Astrocyte (in vitro differentiated cells and primary cell): ENCODE data around the gene LRRTM3. TPM values are rescaled to one million over a fixed set of nuclear protein-coding genes. Genes with fewer than 3 reads are reported as not detected.

ENCODE experiments used
- DNase-seq: peaks from one replicate; pipeline ENCODE4 v3.0.0-alpha.2; 2010; ENCODE audit warnings: low read depth
- FAIRE-seq: peaks from 2 replicates; lab custom pipeline; 2011; peaks lifted over from hg19 to GRCh38; lab: Jason Lieb, UNC
- H2AFZ ChIP-seq: 2 replicates; pipeline ENCODE4 v1.6.0; 2012; ENCODE audit warnings: low read depth, low read length, inconsistent platforms
- H3K27ac ChIP-seq: 2 replicates; pipeline ENCODE4 v1.5.1; 2011; ENCODE audit warnings: low read depth, low read length, inconsistent platforms
- H3K27me3 ChIP-seq: 2 replicates; pipeline ENCODE4 v1.6.0; 2011; ENCODE audit warnings: low read length, inconsistent platforms; ENCODE audit not compliant: insufficient read depth
- H3K36me3 ChIP-seq: 2 replicates; pipeline ENCODE4 v1.5.1; 2011; ENCODE audit warnings: low read length, inconsistent platforms; ENCODE audit not compliant: insufficient read depth
- H3K4me1 ChIP-seq: 2 replicates; pipeline ENCODE4 v1.5.1; 2011; ENCODE audit warnings: low read length, inconsistent platforms; ENCODE audit not compliant: insufficient read depth
- H3K4me2 ChIP-seq: 2 replicates; pipeline ENCODE4 v1.6.0; 2012; ENCODE audit warnings: low read length, inconsistent platforms
- H3K4me3 ChIP-seq: 2 replicates; pipeline ENCODE4 v1.5.1; 2011; ENCODE audit warnings: low read depth, mild to moderate bottlenecking, low read length, inconsistent platforms; ENCODE audit not compliant: insufficient read depth
- H3K79me2 ChIP-seq: 2 replicates; pipeline ENCODE4 v1.6.0; 2012; ENCODE audit warnings: mild to moderate bottlenecking, low read length, inconsistent platforms; ENCODE audit not compliant: insufficient read depth
- H3K9ac ChIP-seq: 2 replicates; pipeline ENCODE4 v1.6.0; 2012; ENCODE audit warnings: mild to moderate bottlenecking, low read length, inconsistent platforms
- H3K9me3 ChIP-seq: 2 replicates; pipeline ENCODE4 v1.5.1; 2012; ENCODE audit warnings: low read depth, mild to moderate bottlenecking, low read length, inconsistent platforms; ENCODE audit not compliant: insufficient read depth
- H4K20me1 ChIP-seq: 2 replicates; pipeline ENCODE4 v1.6.0; 2012; ENCODE audit warnings: low read length, inconsistent platforms; ENCODE audit not compliant: insufficient read depth
- H3K27ac Mint-ChIP-seq: one replicate; pipeline ENCODE4 v1.8.0; 2021; ENCODE audit warnings: mild to moderate bottlenecking, mixed read lengths; ENCODE audit not compliant: unreplicated experiment
- H3K27me3 Mint-ChIP-seq: one replicate; pipeline ENCODE4 v1.8.0; 2021; ENCODE audit warnings: low read depth, mixed read lengths; ENCODE audit not compliant: unreplicated experiment
- H3K36me3 Mint-ChIP-seq: one replicate; pipeline ENCODE4 v1.8.0; 2021; ENCODE audit warnings: low read depth, mixed read lengths; ENCODE audit not compliant: unreplicated experiment
- H3K4me1 Mint-ChIP-seq: one replicate; pipeline ENCODE4 v1.8.0; 2021; ENCODE audit warnings: low read depth, mixed read lengths; ENCODE audit not compliant: unreplicated experiment
- H3K4me3 Mint-ChIP-seq: one replicate; pipeline ENCODE4 v1.8.0; 2021; ENCODE audit warnings: mild to moderate bottlenecking, moderate library complexity, mixed read lengths; ENCODE audit not compliant: unreplicated experiment
- H3K9me3 Mint-ChIP-seq: one replicate; pipeline ENCODE4 v1.8.0; 2021; ENCODE audit warnings: mild to moderate bottlenecking, mixed read lengths; ENCODE audit not compliant: unreplicated experiment
- EZH2 ChIP-seq: IDR thresholded peaks from 2 replicates; pipeline ENCODE4 v1.6.1; 2012; ENCODE audit warnings: mild to moderate bottlenecking, low read length, inconsistent platforms; ENCODE audit not compliant: insufficient read depth
- total RNA-seq: library from RNA; stranded (reverse); gene quantifications from 2 replicates; pipeline ENCODE4 v1.2.1, GENCODE V29; 2021
- TF ChIP-seq, protein P1 (sequence below): IDR thresholded peaks from 2 replicates; pipeline ENCODE4 v1.5.1; 2011; ENCODE audit warnings: low read depth, mild to moderate bottlenecking, inconsistent platforms, low read length, moderate library complexity; ENCODE audit not compliant: insufficient read depth

Gene LRRTM3
- total RNA-seq, 1 donor from 2014 or later = 0.09 TPM

DNA sequence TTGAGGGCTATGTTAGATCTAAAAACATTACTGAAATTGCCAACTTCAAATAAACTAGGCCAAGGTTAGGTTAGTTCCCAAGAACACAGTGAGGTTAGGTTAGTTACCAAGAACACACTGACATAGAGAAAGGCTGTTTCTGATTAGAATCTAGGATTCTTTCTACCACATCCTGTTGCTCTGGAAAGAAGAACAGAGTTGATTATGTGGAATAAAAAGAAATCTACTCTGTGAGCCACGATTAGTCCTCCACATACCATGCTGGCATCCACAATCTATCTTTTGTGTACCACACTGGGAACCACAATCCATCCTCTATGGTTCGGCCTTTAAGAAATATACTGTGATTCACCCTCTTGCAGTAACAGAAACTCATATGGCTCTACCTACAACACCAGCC, 91.4 kb downstream of the LRRTM3 start:
- Histone ChIP-seq H3K9ac (no peak overlapping the region), H3K27ac (no peak overlapping the region), H2AFZ (no peak overlapping the region), H4K20me1 (no peaks in the 10 kb centered on the region), H3K4me3 (no peak overlapping the region), H3K79me2 (no peaks in the 10 kb centered on the region), H3K27me3 (no peaks in the 10 kb centered on the region), H3K4me2 (no peak overlapping the region), H3K36me3 (no peaks in the 10 kb centered on the region), H3K4me1 (no peaks in the 10 kb centered on the region), H3K9me3 (no peaks in the 10 kb centered on the region)
- FAIRE-seq (no peak), DNase-seq (peak; percentile 46)
- Mint-ChIP-seq H3K4me3 (no peak overlapping the region), H3K27me3 (no peaks in the 10 kb centered on the region), H3K27ac (no peak overlapping the region), H3K4me1 (peaks cover 2% of the 10 kb centered on the region), H3K36me3 (no peaks in the 10 kb centered on the region), H3K9me3 (no peaks in the 10 kb centered on the region)
- TF ChIP-seq, protein P1, sequence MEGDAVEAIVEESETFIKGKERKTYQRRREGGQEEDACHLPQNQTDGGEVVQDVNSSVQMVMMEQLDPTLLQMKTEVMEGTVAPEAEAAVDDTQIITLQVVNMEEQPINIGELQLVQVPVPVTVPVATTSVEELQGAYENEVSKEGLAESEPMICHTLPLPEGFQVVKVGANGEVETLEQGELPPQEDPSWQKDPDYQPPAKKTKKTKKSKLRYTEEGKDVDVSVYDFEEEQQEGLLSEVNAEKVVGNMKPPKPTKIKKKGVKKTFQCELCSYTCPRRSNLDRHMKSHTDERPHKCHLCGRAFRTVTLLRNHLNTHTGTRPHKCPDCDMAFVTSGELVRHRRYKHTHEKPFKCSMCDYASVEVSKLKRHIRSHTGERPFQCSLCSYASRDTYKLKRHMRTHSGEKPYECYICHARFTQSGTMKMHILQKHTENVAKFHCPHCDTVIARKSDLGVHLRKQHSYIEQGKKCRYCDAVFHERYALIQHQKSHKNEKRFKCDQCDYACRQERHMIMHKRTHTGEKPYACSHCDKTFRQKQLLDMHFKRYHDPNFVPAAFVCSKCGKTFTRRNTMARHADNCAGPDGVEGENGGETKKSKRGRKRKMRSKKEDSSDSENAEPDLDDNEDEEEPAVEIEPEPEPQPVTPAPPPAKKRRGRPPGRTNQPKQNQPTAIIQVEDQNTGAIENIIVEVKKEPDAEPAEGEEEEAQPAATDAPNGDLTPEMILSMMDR = no peak
- TF ChIP-seq EZH2 = no peak

DNA sequence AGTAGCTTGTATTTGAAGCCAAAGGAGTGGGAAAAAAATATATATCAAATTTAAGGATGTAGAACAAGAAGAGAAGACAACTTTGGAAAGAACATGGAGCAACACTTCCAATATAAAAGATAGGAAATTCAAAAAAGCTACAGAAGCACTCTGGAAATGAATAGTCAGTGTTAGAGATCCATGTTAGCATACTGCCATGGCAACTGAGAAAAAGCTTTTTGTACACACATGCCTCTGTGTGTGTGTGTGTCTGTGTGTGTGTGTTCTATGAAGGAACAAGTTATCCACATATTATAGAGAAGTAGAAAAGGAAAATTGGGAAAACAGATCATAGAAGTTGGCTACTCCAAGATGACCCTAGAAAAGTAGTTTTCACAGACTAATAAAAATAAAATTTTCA, 96.3 kb downstream of the LRRTM3 start:
- Mint-ChIP-seq H3K27me3 (no peaks in the 10 kb centered on the region), H3K27ac (no peak overlapping the region), H3K36me3 (no peaks in the 10 kb centered on the region), H3K9me3 (peaks cover 2% of the 10 kb centered on the region), H3K4me3 (no peak overlapping the region), H3K4me1 (no peaks in the 10 kb centered on the region)
- Histone ChIP-seq H3K79me2 (no peaks in the 10 kb centered on the region), H3K27ac (no peak overlapping the region), H3K9me3 (no peaks in the 10 kb centered on the region), H3K27me3 (no peaks in the 10 kb centered on the region), H3K4me2 (no peak overlapping the region), H3K36me3 (no peaks in the 10 kb centered on the region), H4K20me1 (no peaks in the 10 kb centered on the region), H3K4me3 (no peak overlapping the region), H3K9ac (no peak overlapping the region), H2AFZ (no peak overlapping the region), H3K4me1 (no peaks in the 10 kb centered on the region)
- TF ChIP-seq, protein P1 = no peak
- no peak for TF ChIP-seq EZH2
- FAIRE-seq = no peak
- no peak for DNase-seq

DNA sequence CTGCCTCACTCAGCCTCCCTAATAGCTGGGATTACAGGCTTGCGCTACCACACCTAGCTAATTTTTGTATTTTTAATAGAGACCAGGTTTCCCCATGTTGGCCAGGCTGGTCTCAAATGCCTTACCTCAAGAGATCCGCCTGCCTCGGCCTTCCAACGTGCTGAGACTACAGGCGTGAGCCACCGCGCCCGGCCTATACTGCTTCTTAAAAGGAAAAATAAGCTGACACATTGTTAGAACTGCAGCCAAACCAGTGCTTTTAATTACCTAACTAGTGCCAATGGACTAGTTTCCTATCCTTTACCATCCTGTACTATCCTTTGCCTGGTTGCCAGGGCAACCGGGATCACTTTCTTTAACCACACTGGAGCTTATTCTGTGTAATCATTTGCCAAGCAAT, 108.0 kb downstream of the LRRTM3 start:
- Mint-ChIP-seq H3K4me3 (no peak overlapping the region), H3K27ac (no peak overlapping the region), H3K27me3 (no peaks in the 10 kb centered on the region), H3K4me1 (no peaks in the 10 kb centered on the region), H3K9me3 (no peaks in the 10 kb centered on the region), H3K36me3 (no peaks in the 10 kb centered on the region)
- H4K20me1 ChIP-seq = no peaks in the 10 kb centered on the region
- H3K4me2 ChIP-seq = no peak overlapping the region
- H3K27ac ChIP-seq = no peak overlapping the region
- no peaks in the 10 kb centered on the region for H3K27me3 ChIP-seq
- H3K4me3 ChIP-seq = no peak overlapping the region
- no peak for TF ChIP-seq EZH2
- TF ChIP-seq, protein P1 = no peak
- FAIRE-seq (no peak), DNase-seq (no peak)
- no peaks in the 10 kb centered on the region for H3K36me3 ChIP-seq
- H2AFZ ChIP-seq = no peak overlapping the region
- H3K9ac ChIP-seq = no peak overlapping the region
- no peaks in the 10 kb centered on the region for H3K9me3 ChIP-seq
- H3K79me2 ChIP-seq = no peaks in the 10 kb centered on the region
- no peaks in the 10 kb centered on the region for H3K4me1 ChIP-seq
